ENCODE measurements around the gene EVA1B. TPM values are rescaled to one million over a fixed set of nuclear protein-coding genes. Genes with fewer than 3 reads are reported as not detected.

Gene EVA1B
- polyA plus RNA-seq, 2 of the 4 experiments (the other 2 are of a cell fraction): 2.9 to 8.5 TPM

DNA sequence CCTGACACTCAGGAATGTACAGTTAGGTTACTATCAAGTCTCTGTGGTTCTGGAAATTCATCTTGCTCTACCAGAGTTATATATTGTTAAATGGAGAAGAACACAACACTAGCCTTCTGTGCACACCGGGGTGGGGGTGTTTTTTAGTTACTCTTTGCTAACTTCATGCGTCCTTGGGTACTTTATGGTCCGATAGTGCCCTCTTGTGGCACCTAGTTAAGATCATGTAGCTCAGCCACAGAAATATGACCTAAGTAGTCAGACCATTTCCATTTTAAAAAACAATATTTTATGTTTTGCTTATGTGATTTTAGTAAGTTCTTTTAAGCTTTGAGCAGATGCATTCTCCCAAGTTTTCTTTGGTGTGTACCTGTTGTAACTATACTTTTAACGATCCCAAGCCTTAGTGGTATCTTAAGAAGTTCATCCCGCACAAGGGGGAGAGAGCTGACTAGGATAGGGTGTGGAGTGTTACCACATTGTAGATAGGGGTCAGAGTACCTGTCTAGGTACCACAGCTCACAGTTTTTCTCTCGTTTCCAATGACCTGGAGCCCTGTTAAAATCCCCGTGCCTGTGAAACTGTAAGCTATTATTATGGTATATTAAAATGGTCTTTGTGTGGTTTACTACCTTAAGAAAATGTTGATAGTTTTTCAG, 37.9 kb downstream of the EVA1B start:
- Histone ChIP-seq H3K4me1 (peaks cover 28% of the 10 kb centered on the region; the same call in 2 of the 3 replicates), H3K9me3 (no peaks in the 10 kb centered on the region), H3K4me3 (no peak overlapping the region), H3K27ac (peak overlapping the region in 1 of 2 experiments; percentile 43; a peak in 2 of 6 replicates), H3K4me2 (no peak overlapping the region)
- WGBS (ENCODE audit: missing lambda C conversion rate): 38% methylated on average over 7 of the region's 7 CpGs
- TF ChIP-seq RAD21 (conservative IDR thresholded peaks at IDR 0.05 in 1 of 2, IDR thresholded peaks at IDR 0.05 in 1 of 2): peak; percentile 77 to 85
- TF ChIP-seq, protein P1, sequence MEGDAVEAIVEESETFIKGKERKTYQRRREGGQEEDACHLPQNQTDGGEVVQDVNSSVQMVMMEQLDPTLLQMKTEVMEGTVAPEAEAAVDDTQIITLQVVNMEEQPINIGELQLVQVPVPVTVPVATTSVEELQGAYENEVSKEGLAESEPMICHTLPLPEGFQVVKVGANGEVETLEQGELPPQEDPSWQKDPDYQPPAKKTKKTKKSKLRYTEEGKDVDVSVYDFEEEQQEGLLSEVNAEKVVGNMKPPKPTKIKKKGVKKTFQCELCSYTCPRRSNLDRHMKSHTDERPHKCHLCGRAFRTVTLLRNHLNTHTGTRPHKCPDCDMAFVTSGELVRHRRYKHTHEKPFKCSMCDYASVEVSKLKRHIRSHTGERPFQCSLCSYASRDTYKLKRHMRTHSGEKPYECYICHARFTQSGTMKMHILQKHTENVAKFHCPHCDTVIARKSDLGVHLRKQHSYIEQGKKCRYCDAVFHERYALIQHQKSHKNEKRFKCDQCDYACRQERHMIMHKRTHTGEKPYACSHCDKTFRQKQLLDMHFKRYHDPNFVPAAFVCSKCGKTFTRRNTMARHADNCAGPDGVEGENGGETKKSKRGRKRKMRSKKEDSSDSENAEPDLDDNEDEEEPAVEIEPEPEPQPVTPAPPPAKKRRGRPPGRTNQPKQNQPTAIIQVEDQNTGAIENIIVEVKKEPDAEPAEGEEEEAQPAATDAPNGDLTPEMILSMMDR (IDR thresholded peaks at IDR 0.05): peak; percentile 81
- TF ChIP-seq RNF2 (IDR thresholded peaks at IDR 0.05; ENCODE audit: borderline replicate concordance, low read depth): no peak
- TF ChIP-seq SMC3 (IDR thresholded peaks at IDR 0.05): peak; percentile 78
- peak; percentile 32 for FAIRE-seq
- ChIA-PET CTCF (interaction anchor here (0.7 to 3.9 kb wide), 38 partner anchors 9 to 193 kb away, joined by 3 to 49 read pairs (median 4); partner anchors contain the start of genes THRAP3 and TRAPPC3), POLR2A (interaction anchor here (0.5 to 0.6 kb wide), 2 partner anchors 61 kb away, joined by 3 read pairs; partner anchors contain the start of gene THRAP3)
- peak; percentile 92 to 96 for ATAC-seq
- DNase-seq (ENCODE audit: low read depth in 1 of 2, low spot score in 1 of 2): peak; percentile 73 to 84

DNA sequence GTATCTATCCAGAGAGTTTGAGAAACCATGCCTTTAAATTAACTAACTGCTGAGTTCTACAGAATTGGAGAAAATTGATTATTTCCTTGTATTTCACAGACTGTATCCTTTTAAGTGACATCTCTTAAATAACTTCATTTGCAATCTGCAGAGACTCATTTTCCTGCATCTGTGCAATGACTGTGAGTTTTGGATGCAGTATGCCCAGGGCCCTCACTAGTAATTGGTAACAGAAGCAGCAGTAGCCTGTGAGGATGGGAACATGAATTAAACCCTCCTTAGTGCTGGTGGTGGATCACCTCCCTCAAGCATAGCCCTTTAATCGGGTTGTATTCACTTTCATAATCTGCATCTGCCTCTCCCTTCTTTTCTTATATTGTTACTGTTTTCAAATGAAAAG, 38.9 kb downstream of the EVA1B start:
- POLR2A ChIA-PET: no interaction called here
- peaks cover 29% of the 10 kb centered on the region; the same call in 2 of the 3 replicates for H3K4me1 ChIP-seq
- no peak for DNase-seq (ENCODE audit: low read depth in 1 of 2, low spot score in 1 of 2)
- no peaks in the 10 kb centered on the region for H3K9me3 ChIP-seq
- CTCF ChIA-PET: interaction anchor here (1.3 to 3.9 kb wide), 12 partner anchors 12 to 135 kb away, joined by 3 to 49 read pairs (median 6); partner anchors contain the start of genes THRAP3 and TRAPPC3
- H3K4me2 ChIP-seq: no peak overlapping the region
- no peak overlapping the region for H3K4me3 ChIP-seq
- TF ChIP-seq CHD2 (IDR thresholded peaks at IDR 0.05; ENCODE audit: low read length, partially characterized antibody) (no peak), FOSL2 (IDR thresholded peaks at IDR 0.05) (no peak), FOSL2 (CRISPR knock-in tag; IDR thresholded peaks at IDR 0.05) (no peak), ZSCAN20 (CRISPR knock-in tag; IDR thresholded peaks at IDR 0.05) (no peak), JUN (IDR thresholded peaks at IDR 0.05) (no peak), CBX2 (IDR thresholded peaks at IDR 0.05; ENCODE audit: borderline replicate concordance, low read depth) (no peak), EHMT2 (IDR thresholded peaks at IDR 0.05; ENCODE audit: low read depth) (no peak), NFE2L2 (conservative IDR thresholded peaks at IDR 0.05; ENCODE audit: low read length) (no peak), SMC3 (IDR thresholded peaks at IDR 0.05) (no peak), EP300 (IDR thresholded peaks at IDR 0.05) (no peak), TFCP2L1 (CRISPR knock-in tag; IDR thresholded peaks at IDR 0.05) (no peak), HDAC2 (IDR thresholded peaks at IDR 0.05) (no peak), TP53 (CRISPR knock-in tag; IDR thresholded peaks at IDR 0.05) (no peak)
- TF ChIP-seq, protein P2, sequence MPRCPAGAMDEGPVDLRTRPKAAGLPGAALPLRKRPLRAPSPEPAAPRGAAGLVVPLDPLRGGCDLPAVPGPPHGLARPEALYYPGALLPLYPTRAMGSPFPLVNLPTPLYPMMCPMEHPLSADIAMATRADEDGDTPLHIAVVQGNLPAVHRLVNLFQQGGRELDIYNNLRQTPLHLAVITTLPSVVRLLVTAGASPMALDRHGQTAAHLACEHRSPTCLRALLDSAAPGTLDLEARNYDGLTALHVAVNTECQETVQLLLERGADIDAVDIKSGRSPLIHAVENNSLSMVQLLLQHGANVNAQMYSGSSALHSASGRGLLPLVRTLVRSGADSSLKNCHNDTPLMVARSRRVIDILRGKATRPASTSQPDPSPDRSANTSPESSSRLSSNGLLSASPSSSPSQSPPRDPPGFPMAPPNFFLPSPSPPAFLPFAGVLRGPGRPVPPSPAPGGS (IDR thresholded peaks at IDR 0.05): no peak
- TF ChIP-seq, protein P3, sequence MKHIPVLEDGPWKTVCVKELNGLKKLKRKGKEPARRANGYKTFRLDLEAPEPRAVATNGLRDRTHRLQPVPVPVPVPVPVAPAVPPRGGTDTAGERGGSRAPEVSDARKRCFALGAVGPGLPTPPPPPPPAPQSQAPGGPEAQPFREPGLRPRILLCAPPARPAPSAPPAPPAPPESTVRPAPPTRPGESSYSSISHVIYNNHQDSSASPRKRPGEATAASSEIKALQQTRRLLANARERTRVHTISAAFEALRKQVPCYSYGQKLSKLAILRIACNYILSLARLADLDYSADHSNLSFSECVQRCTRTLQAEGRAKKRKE (CRISPR knock-in tag; IDR thresholded peaks at IDR 0.05; ENCODE audit: low read depth): no peak
- TF ChIP-seq, protein P4, sequence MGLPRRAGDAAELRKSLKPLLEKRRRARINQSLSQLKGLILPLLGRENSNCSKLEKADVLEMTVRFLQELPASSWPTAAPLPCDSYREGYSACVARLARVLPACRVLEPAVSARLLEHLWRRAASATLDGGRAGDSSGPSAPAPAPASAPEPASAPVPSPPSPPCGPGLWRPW (IDR thresholded peaks at IDR 0.05): no peak
- no peak for ATAC-seq
- H3K27ac ChIP-seq: peak overlapping the region in 1 of 2 experiments; percentile 47; a peak in 3 of 6 replicates
- 62% methylated on average over 1 of the region's 1 CpG for WGBS (ENCODE audit: missing lambda C conversion rate)
- FAIRE-seq: no peak
